GM23248 (cell line): Measurements from ENCODE around the gene SPOCK2. TPM values are rescaled to one million over a fixed set of nuclear protein-coding genes. Genes with fewer than 3 reads are reported as not detected.

Source experiments
- DNase-seq: peaks from one replicate; pipeline ENCODE4 v3.0.0-alpha.2; 2015
- H2AFZ ChIP-seq: fragments of 200-600 bp; sonication (generic); 2 replicates; pipeline ENCODE4 v1.6.1; 2016; ENCODE audit warnings: antibody characterized with exemption
- H3F3A ChIP-seq: fragments of 200-600 bp; sonication (generic); 2 replicates; pipeline ENCODE4 v1.6.1; 2016; ENCODE audit warnings: mild to moderate bottlenecking, antibody characterized with exemption, mixed run types; ENCODE audit not compliant: insufficient read depth
- H3K27ac ChIP-seq: fragments of 200-600 bp; sonication (generic); 2 replicates; pipeline ENCODE4 v1.5.1; 2016; ENCODE audit warnings: mild to moderate bottlenecking
- H3K27me3 ChIP-seq: fragments of 200-600 bp; sonication (generic); replicated peaks from 2 replicates; pipeline ENCODE4 v1.6.1; 2016; ENCODE audit warnings: mild to moderate bottlenecking; ENCODE audit not compliant: insufficient read depth
- H3K36me3 ChIP-seq: fragments of 200-600 bp; sonication (generic); 2 replicates; pipeline ENCODE4 v1.6.1; 2016; ENCODE audit warnings: low read depth, mild to moderate bottlenecking
- H3K4me1 ChIP-seq: fragments of 200-600 bp; sonication (generic); 2 replicates; pipeline ENCODE4 v1.6.1; 2016; ENCODE audit warnings: mild to moderate bottlenecking; ENCODE audit not compliant: insufficient read depth
- H3K4me2 ChIP-seq: fragments of 200-600 bp; sonication (generic); one replicate; pipeline ENCODE4 v1.6.1; 2016; ENCODE audit warnings: mild to moderate bottlenecking; ENCODE audit not compliant: unreplicated experiment
- H3K4me3 ChIP-seq: fragments of 200-600 bp; sonication (generic); 2 replicates; pipeline ENCODE4 v1.5.1; 2016; ENCODE audit warnings: mild to moderate bottlenecking
- H3K79me2 ChIP-seq: fragments of 200-600 bp; sonication (generic); 2 replicates; pipeline ENCODE4 v1.6.1; 2016; ENCODE audit warnings: mild to moderate bottlenecking; ENCODE audit not compliant: insufficient read depth
- H3K9ac ChIP-seq: fragments of 200-600 bp; sonication (generic); 2 replicates; pipeline ENCODE4 v1.6.1; 2016; ENCODE audit warnings: mild to moderate bottlenecking
- H3K9me2 ChIP-seq: fragments of 200-600 bp; sonication (generic); 2 replicates; pipeline ENCODE4 v1.6.1; 2016; ENCODE audit warnings: mixed run types, mild to moderate bottlenecking, moderate library complexity; ENCODE audit not compliant: insufficient read depth
- H3K9me3 ChIP-seq: fragments of 200-600 bp; sonication (generic); one replicate; pipeline ENCODE4 v1.6.1; 2017; ENCODE audit warnings: low read depth
- H4K20me1 ChIP-seq: fragments of 200-600 bp; sonication (generic); 2 replicates; pipeline ENCODE4 v1.6.0; 2016; ENCODE audit not compliant: insufficient read depth
- EZH2 ChIP-seq: fragments of 200-600 bp; sonication (generic); IDR thresholded peaks from 2 replicates; pipeline ENCODE4 v1.6.1; 2018; ENCODE audit warnings: antibody characterized with exemption, mild to moderate bottlenecking; ENCODE audit not compliant: insufficient read depth, poor library complexity, severe bottlenecking
- EZH2phosphoT487 ChIP-seq: fragments of 200-600 bp; sonication (generic); IDR thresholded peaks from 2 replicates; pipeline ENCODE4 v1.6.1; 2018; ENCODE audit warnings: antibody characterized with exemption, moderate library complexity, mild to moderate bottlenecking, low read depth; ENCODE audit not compliant: insufficient read depth
- WGBS, 2 experiments: methylation state at CpG; one replicate each; pipeline ENCODE4 v1.1.6; 2015 to 2017; ENCODE audit warnings: low lambda C conversion rate in 2 of 2, low coverage in 1 of 2; ENCODE audit errors: missing lambda C conversion rate in 2 of 2; 5-methylcytosine and 5-hydroxymethylcytosine counted together
- in situ Hi-C: fragments of 300-500 bp; cut with MboI; formaldehyde crosslinking; loops from 2 replicates; pipeline ENCODE4 v1.15.0; 2020
- polyA plus RNA-seq: library from polyadenylated mRNA; unstranded; fragments of >200 nt; fragmentation: Nextera tagmentation; extraction: Ambion mirVana; gene quantifications from 2 replicates; pipeline ENCODE4 v1.2.1, GENCODE V29; 2016
- total RNA-seq: library from RNA; depleted of rRNA; stranded (reverse); fragments of >200 nt; shearing (Covaris generic); gene quantifications from 2 replicates; pipeline ENCODE4 v1.2.3, GENCODE V29; 2014

Gene SPOCK2
- total and polyA plus RNA-seq, 2 experiments from 2014 or later, result 0.04 TPM; not detected in 1

- Histone ChIP-seq H3K27ac (peak overlapping the region; percentile 41), H3K4me1 (peaks cover 16% of the 10 kb centered on the region), H3K27me3 (no peaks in the 10 kb centered on the region), H4K20me1 (no peaks in the 10 kb centered on the region; the same call in 1 of the 2 replicates), H3F3A (peaks cover 22% of the 10 kb centered on the region), H3K4me2 (no peak overlapping the region), H3K9me2 (no peaks in the 10 kb centered on the region), H3K4me3 (no peak overlapping the region), H2AFZ (no peak overlapping the region), H3K79me2 (no peaks in the 10 kb centered on the region), H3K9me3 (no peaks in the 10 kb centered on the region), H3K9ac (0 out of 2 replicates have a peak overlapping the region, but pooled peaks have one; percentile 8), H3K36me3 (peaks cover 13% of the 10 kb centered on the region; the same call in 1 of the 2 replicates)
- no peak for TF ChIP-seq EZH2
- TF ChIP-seq EZH2phosphoT487, result 0 out of 2 replicates have a peak, but pooled peaks have one; percentile 69
- in situ Hi-C loops, result no loop called here
- peak; percentile 93 for DNase-seq
- 27% methylated on average over 9 of the region's 9 CpGs for WGBS, 2 experiments
These were observed 9.3 kb upstream of the SPOCK2 start for GRCh38 chr10:72097448-72098300.

GRCh38 chr10:72096115-72097000, 8.0 kb upstream of the SPOCK2 start:
- Histone ChIP-seq H3K9ac (no peak overlapping the region), H3K9me2 (no peaks in the 10 kb centered on the region), H3F3A (peaks cover 22% of the 10 kb centered on the region), H4K20me1 (no peaks in the 10 kb centered on the region; the same call in 1 of the 2 replicates), H3K36me3 (0 out of 2 replicates have a peak, but pooled peaks cover under 1% of the 10 kb centered on the region), H3K9me3 (no peaks in the 10 kb centered on the region), H3K4me2 (no peak overlapping the region), H3K79me2 (no peaks in the 10 kb centered on the region), H3K4me3 (no peak overlapping the region), H3K27me3 (no peaks in the 10 kb centered on the region), H3K27ac (no peak overlapping the region), H3K4me1 (peaks cover 16% of the 10 kb centered on the region), H2AFZ (no peak overlapping the region)
- WGBS, 2 experiments, result 89 to 96% methylated on average over 9 of the region's 9 CpGs
- in situ Hi-C loops, result no loop called here
- TF ChIP-seq EZH2phosphoT487, result no peak
- no peak for TF ChIP-seq EZH2
- DNase-seq, result no peak

GRCh38 chr10:72095195-72095594, 6.8 kb upstream of the SPOCK2 start:
- TF ChIP-seq EZH2 (no peak), EZH2phosphoT487 (no peak)
- WGBS, 2 experiments, result 98 to 99% methylated on average over 4 of the region's 4 CpGs
- peaks cover 22% of the 10 kb centered on the region for H3F3A ChIP-seq
- no peak overlapping the region for H2AFZ ChIP-seq
- no peak for DNase-seq
- H3K9ac ChIP-seq, result no peak overlapping the region
- H3K4me3 ChIP-seq, result no peak overlapping the region
- no peaks in the 10 kb centered on the region for H3K79me2 ChIP-seq
- H3K27me3 ChIP-seq, result 0 out of 2 replicates have a peak, but pooled peaks cover 5% of the 10 kb centered on the region
- no peak overlapping the region for H3K27ac ChIP-seq
- no peaks in the 10 kb centered on the region; the same call in 1 of the 2 replicates for H4K20me1 ChIP-seq
- H3K4me2 ChIP-seq, result no peak overlapping the region
- H3K9me2 ChIP-seq, result no peaks in the 10 kb centered on the region
- no peaks in the 10 kb centered on the region for H3K9me3 ChIP-seq
- H3K36me3 ChIP-seq, result no peaks in the 10 kb centered on the region
- in situ Hi-C loops, result no loop called here
- H3K4me1 ChIP-seq, result peaks cover 16% of the 10 kb centered on the region

- H3K36me3 ChIP-seq, result no peaks in the 10 kb centered on the region
- H3K9me2 ChIP-seq, result no peaks in the 10 kb centered on the region
These were observed 6.2 kb upstream of the SPOCK2 start for GRCh38 chr10:72094574-72094973.

More at GRCh38 chr10:72094574-72094973, 6.2 kb upstream of the SPOCK2 start:
- H3K9ac ChIP-seq, result no peak overlapping the region
- H3K9me3 ChIP-seq, result no peaks in the 10 kb centered on the region
- peaks cover 10% of the 10 kb centered on the region for H3K27me3 ChIP-seq
- H3K4me2 ChIP-seq, result no peak overlapping the region
- 97 to 100% methylated on average over 2 of the region's 2 CpGs for WGBS, 2 experiments
- no peak for DNase-seq
- in situ Hi-C loops, result no loop called here
- no peaks in the 10 kb centered on the region; the same call in 1 of the 2 replicates for H4K20me1 ChIP-seq
- peaks cover 22% of the 10 kb centered on the region for H3F3A ChIP-seq
- no peaks in the 10 kb centered on the region for H3K79me2 ChIP-seq
- H3K27ac ChIP-seq, result no peak overlapping the region
- no peak overlapping the region for H2AFZ ChIP-seq
- peaks cover 16% of the 10 kb centered on the region for H3K4me1 ChIP-seq
- TF ChIP-seq EZH2phosphoT487 (no peak), EZH2 (no peak)
- H3K4me3 ChIP-seq, result no peak overlapping the region
